Measurements from ENCODE around the gene RBMY1B.
"Not testable (repeated sequence)": the region's sequence is repeated elsewhere in the genome, so short reads cannot be mapped to it uniquely, and the experiment has no call there.

Gene RBMY1B

GRCh38 chrY:21511038-21511437 is at the start of gene RBMY1B:
RBMY1B (plus strand) TSS chrY:21511338; CDS start chrY:21513351, 2,013 bp downstream.
- not testable (repeated sequence) for DNase-seq (ENCODE audit: low read depth); H3K4me3 ChIP-seq (ENCODE audit: low read depth, low read length)

GRCh38 chrY:21462915-21463314 is 48.2 kb upstream of the RBMY1B start:
- H3K4me3 ChIP-seq (ENCODE audit: low read depth, low read length); DNase-seq (ENCODE audit: low read depth): not testable (repeated sequence)

DNA sequence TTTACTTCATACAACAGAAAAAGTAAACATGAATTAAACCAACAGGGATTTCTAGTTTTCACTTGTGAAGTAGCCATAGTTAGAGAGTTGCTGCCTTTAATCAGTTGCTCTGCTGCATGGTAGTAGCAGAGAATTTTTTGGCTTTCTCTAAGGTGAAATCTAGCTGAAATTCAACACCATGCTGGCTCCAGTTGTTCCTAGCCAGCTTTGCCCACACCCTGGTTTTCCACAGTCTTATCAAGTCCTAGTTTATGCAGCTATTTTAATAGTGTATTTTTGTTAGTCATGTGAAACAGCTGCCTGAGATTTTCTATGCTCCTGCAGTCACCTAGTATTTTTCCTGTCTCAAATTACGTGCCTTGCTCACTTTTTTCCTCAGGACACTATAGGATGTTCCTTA is 28.2 kb upstream of the RBMY1B start:
- TF ChIP-seq, protein P1, sequence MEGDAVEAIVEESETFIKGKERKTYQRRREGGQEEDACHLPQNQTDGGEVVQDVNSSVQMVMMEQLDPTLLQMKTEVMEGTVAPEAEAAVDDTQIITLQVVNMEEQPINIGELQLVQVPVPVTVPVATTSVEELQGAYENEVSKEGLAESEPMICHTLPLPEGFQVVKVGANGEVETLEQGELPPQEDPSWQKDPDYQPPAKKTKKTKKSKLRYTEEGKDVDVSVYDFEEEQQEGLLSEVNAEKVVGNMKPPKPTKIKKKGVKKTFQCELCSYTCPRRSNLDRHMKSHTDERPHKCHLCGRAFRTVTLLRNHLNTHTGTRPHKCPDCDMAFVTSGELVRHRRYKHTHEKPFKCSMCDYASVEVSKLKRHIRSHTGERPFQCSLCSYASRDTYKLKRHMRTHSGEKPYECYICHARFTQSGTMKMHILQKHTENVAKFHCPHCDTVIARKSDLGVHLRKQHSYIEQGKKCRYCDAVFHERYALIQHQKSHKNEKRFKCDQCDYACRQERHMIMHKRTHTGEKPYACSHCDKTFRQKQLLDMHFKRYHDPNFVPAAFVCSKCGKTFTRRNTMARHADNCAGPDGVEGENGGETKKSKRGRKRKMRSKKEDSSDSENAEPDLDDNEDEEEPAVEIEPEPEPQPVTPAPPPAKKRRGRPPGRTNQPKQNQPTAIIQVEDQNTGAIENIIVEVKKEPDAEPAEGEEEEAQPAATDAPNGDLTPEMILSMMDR (IDR thresholded peaks at IDR 0.05; ENCODE audit: insufficient read depth, low read depth, low read length, missing control alignments): no peak
- no peak overlapping the region for H3K4me3 ChIP-seq (ENCODE audit: low read depth, low read length)
- no peak for DNase-seq (ENCODE audit: low read depth)

GRCh38 chrY:21534579-21534978 is 23.4 kb downstream of the RBMY1B start, which contains the start of gene RBMY1A1:
RBMY1A1 (plus strand) TSS chrY:21534879; CDS start chrY:21536892, 2,013 bp downstream.
- not testable (repeated sequence) for H3K4me3 ChIP-seq (ENCODE audit: low read depth, low read length); DNase-seq (ENCODE audit: low read depth)

GRCh38 chrY:21559316-21559984 is 48.3 kb downstream of the RBMY1B start:
- DNase-seq (ENCODE audit: low read depth); H3K4me3 ChIP-seq (ENCODE audit: low read depth, low read length): not testable (repeated sequence)
